PC-9 (cell line): ENCODE results near the gene NUP58. TPM values are rescaled to one million over a fixed set of nuclear protein-coding genes. Genes with fewer than 3 reads are reported as not detected.
A peak's percentile ranks its signal among the peaks of the same experiment; 100 is the strongest.

Source experiments
- Bru-seq: library from RNA; stranded (reverse); fragments of 400-500 nt; gene quantifications from one replicate; lab custom pipeline; 2021; lab: Mats Ljungman, UMichigan
- BruChase-seq, 2 experiments: library from RNA; stranded (reverse); fragments of 400-500 nt; gene quantifications; one replicate each; lab custom pipeline; 2021; lab: Mats Ljungman, UMichigan
- BruUV-seq: library from RNA; stranded (reverse); fragments of 400-500 nt; replicated peaks from 2 replicates; lab custom pipeline; 2021; lab: Mats Ljungman, UMichigan
- CTCF ChIA-PET: fragments of 300-600 bp; sonication (Branson Sonifier 250); formaldehyde crosslinking; loops from one replicate; lab custom pipeline; 2022; ENCODE audit warnings: antibody characterized with exemption; lab: Charles Lee
- POLR2A ChIA-PET: fragments of 300-600 bp; sonication (Branson Sonifier 250); formaldehyde crosslinking; loops from one replicate; lab custom pipeline; 2022; ENCODE audit warnings: antibody characterized with exemption; ENCODE audit not compliant: unreplicated experiment; lab: Charles Lee
- DNase-seq, 2 experiments: peaks; one replicate each; pipeline versions ENCODE4 v3.0.0 to v3.0.0-alpha.2; 2015 to 2022; ENCODE audit warnings: mixed read lengths in 1 of 2
- H2AFZ ChIP-seq: fragments of 200-600 bp; sonication (generic); 2 replicates; pipeline ENCODE4 v1.8.1; 2017; ENCODE audit warnings: antibody characterized with exemption
- H3F3A ChIP-seq: fragments of 200-600 bp; sonication (generic); 2 replicates; pipeline ENCODE4 v1.8.1; 2017; ENCODE audit warnings: antibody characterized with exemption, mild to moderate bottlenecking, low read depth; ENCODE audit not compliant: insufficient read depth
- H3K27ac ChIP-seq: fragments of 200-600 bp; sonication (generic); 2 replicates; pipeline ENCODE4 v1.6.1; 2016; ENCODE audit warnings: mixed run types
- H3K27me3 ChIP-seq: fragments of 200-600 bp; sonication (generic); 2 replicates; pipeline ENCODE4 v1.6.1; 2016; ENCODE audit warnings: low read depth, mixed run types; ENCODE audit not compliant: insufficient read depth
- H3K36me3 ChIP-seq: fragments of 200-600 bp; sonication (generic); 2 replicates; pipeline ENCODE4 v1.6.1; 2016; ENCODE audit warnings: low read depth, mixed run types
- H3K4me1 ChIP-seq: fragments of 200-600 bp; sonication (generic); replicated peaks from 2 replicates; pipeline ENCODE4 v1.6.1; 2016; ENCODE audit warnings: mixed run types; ENCODE audit not compliant: insufficient read depth
- H3K4me2 ChIP-seq: fragments of 200-600 bp; sonication (generic); 2 replicates; pipeline ENCODE4 v1.6.1; 2017; ENCODE audit warnings: mixed run types
- H3K4me3 ChIP-seq: fragments of 200-600 bp; sonication (generic); 2 replicates; pipeline ENCODE4 v1.6.1; 2016; ENCODE audit warnings: mixed run types
- H3K79me2 ChIP-seq: fragments of 200-600 bp; sonication (generic); 2 replicates; pipeline ENCODE4 v1.6.1; 2017; ENCODE audit warnings: low read depth, mixed run types
- H3K9me2 ChIP-seq: fragments of 200-600 bp; sonication (generic); 2 replicates; pipeline ENCODE4 v1.8.1; 2017; ENCODE audit warnings: mild to moderate bottlenecking; ENCODE audit not compliant: insufficient read depth
- H3K9me3 ChIP-seq: fragments of 200-600 bp; sonication (generic); 2 replicates; pipeline ENCODE4 v1.8.1; 2016; ENCODE audit warnings: low read depth; ENCODE audit not compliant: insufficient read depth
- H4K20me1 ChIP-seq: fragments of 200-600 bp; sonication (generic); 2 replicates; pipeline ENCODE4 v1.8.1; 2017; ENCODE audit not compliant: insufficient read depth
- CTCF ChIP-seq: fragments of 200-600 bp; sonication (generic); conservative IDR thresholded peaks from 2 replicates; pipeline ENCODE4 v1.6.1; 2017; ENCODE audit warnings: mixed run types, antibody characterized with exemption, mild to moderate bottlenecking, moderate library complexity
- EZH2 ChIP-seq: fragments of 200-600 bp; sonication (generic); IDR thresholded peaks from 2 replicates; pipeline ENCODE4 v1.8.0; 2017; ENCODE audit warnings: antibody characterized with exemption, low read depth
- intact Hi-C: fragments of 100-400 bp; cut with micrococcal nuclease; formaldehyde crosslinking; loops from one replicate; pipeline ENCODE4 v1.10.0; 2022; ENCODE audit not compliant: unreplicated experiment
- long read RNA-seq: library from polyadenylated mRNA; stranded (forward); transcript quantifications from one replicate; pipeline ENCODE4 v2.0.0, GENCODE V29; 2022
- total RNA-seq: library from RNA; stranded (reverse); gene quantifications from 2 replicates; pipeline ENCODE4 v1.2.3, GENCODE V29; 2021

The NUP58 gene
- total RNA-seq (50.6 and 55.1 TPM in 2 replicates), Bru-seq, nascent RNA (percentile 94 among the genes with signal in this experiment), BruChase-seq, experiment 1, labeled RNA remaining after a 2-hour chase (percentile 97 among the genes with signal in this experiment), BruChase-seq, experiment 2, labeled RNA remaining after a 6-hour chase (percentile 96 among the genes with signal in this experiment)
- long read RNA-seq, full-length matches to known transcripts, result 23 of 75 reads
- long read RNA-seq, partial matches to known transcripts, result 2 of 75 reads
- long read RNA-seq, other reads (novel, unspliced or antisense), result 50 of 75 reads

GRCh38 chr13:25301347-25302113 is at the start of gene NUP58:
NUP58 (plus strand) TSS chr13:25301625; CDS start chr13:25301774, 149 bp downstream.
- ChIA-PET CTCF (no interaction called here), POLR2A (no interaction called here)
- Histone ChIP-seq H3K9me3 (no peaks in the 10 kb centered on the region), H2AFZ (peak within 1 kb of the TSS; percentile 94), H3K4me3 (peak within 1 kb of the TSS; percentile 64), H4K20me1 (0 out of 2 replicates have a peak, but pooled peaks cover 8% of the 10 kb centered on the region), H3K27ac (peak within 1 kb of the TSS; percentile 65), H3K4me2 (peak within 1 kb of the TSS; percentile 89), H3K79me2 (peaks cover 50% of the 10 kb centered on the region), H3K4me1 (peaks cover 41% of the 10 kb centered on the region), H3K36me3 (peaks cover 11% of the 10 kb centered on the region; the same call in 1 of the 2 replicates), H3K27me3 (0 out of 2 replicates have a peak, but pooled peaks cover 6% of the 10 kb centered on the region), H3F3A (peaks cover 10% of the 10 kb centered on the region; the same call in 1 of the 2 replicates), H3K9me2 (no peaks in the 10 kb centered on the region)
- peak; percentile 79 to 85 for DNase-seq
- TF ChIP-seq EZH2 (no peak), CTCF (no peak)
- intact Hi-C loops, result no loop called here
- TSS peak; percentile 54 for BruUV-seq

GRCh38 chr13:25252225-25252624 is 49.2 kb upstream of the NUP58 start:
- Histone ChIP-seq H2AFZ (no peak overlapping the region), H3F3A (no peaks in the 10 kb centered on the region), H3K4me1 (no peaks in the 10 kb centered on the region), H3K27me3 (no peaks in the 10 kb centered on the region), H3K4me3 (no peak overlapping the region), H4K20me1 (no peaks in the 10 kb centered on the region), H3K9me2 (no peaks in the 10 kb centered on the region), H3K36me3 (no peaks in the 10 kb centered on the region; the same call in 1 of the 2 replicates), H3K4me2 (no peak overlapping the region), H3K27ac (no peak overlapping the region), H3K79me2 (no peaks in the 10 kb centered on the region), H3K9me3 (no peaks in the 10 kb centered on the region)
- TF ChIP-seq CTCF, result no peak
- no peak for TF ChIP-seq EZH2
- BruUV-seq, result no TSS peak
- ChIA-PET CTCF (no interaction called here), POLR2A (no interaction called here)
- intact Hi-C loops, result no loop called here
- no peak for DNase-seq

- no peak for DNase-seq
- H3K4me2 ChIP-seq, result no peak overlapping the region
- BruUV-seq, result no TSS peak
- H3K36me3 ChIP-seq, result no peaks in the 10 kb centered on the region; the same call in 1 of the 2 replicates
- no peak overlapping the region for H3K4me3 ChIP-seq
- H3K9me2 ChIP-seq, result no peaks in the 10 kb centered on the region
- no peak overlapping the region for H2AFZ ChIP-seq
- H3K9me3 ChIP-seq, result no peaks in the 10 kb centered on the region
- CTCF ChIA-PET, result no interaction called here
- no peaks in the 10 kb centered on the region for H4K20me1 ChIP-seq
- no peaks in the 10 kb centered on the region for H3K27me3 ChIP-seq
- no peaks in the 10 kb centered on the region for H3K79me2 ChIP-seq
- TF ChIP-seq CTCF, result no peak
- no peak for TF ChIP-seq EZH2
- H3K4me1 ChIP-seq, result no peaks in the 10 kb centered on the region
- H3F3A ChIP-seq, result no peaks in the 10 kb centered on the region
- intact Hi-C loops, result no loop called here
- POLR2A ChIA-PET, result no interaction called here
- no peak overlapping the region for H3K27ac ChIP-seq
These were observed 48.7 kb upstream of the NUP58 start for GRCh38 chr13:25252752-25253151.
